Activated CD4-positive, alpha-beta T cell treated with anti-CD3 and anti-CD28 coated beads, Interleukin-2, Interleukin-6, amounts not matched to agents 100 ng/mL and 50 ng/mL, durations not matched to agents 16 hours and 8 hours (primary cell): ENCODE data around the gene PPIC.
"Not testable (repeated sequence)": the region's sequence is repeated elsewhere in the genome, so short reads cannot be mapped to it uniquely, and the experiment has no call there.

Experiments used
- DNase-seq: peaks from one replicate; pipeline ENCODE4 v3.0.0-alpha.2; 2020

Gene PPIC

DNA sequence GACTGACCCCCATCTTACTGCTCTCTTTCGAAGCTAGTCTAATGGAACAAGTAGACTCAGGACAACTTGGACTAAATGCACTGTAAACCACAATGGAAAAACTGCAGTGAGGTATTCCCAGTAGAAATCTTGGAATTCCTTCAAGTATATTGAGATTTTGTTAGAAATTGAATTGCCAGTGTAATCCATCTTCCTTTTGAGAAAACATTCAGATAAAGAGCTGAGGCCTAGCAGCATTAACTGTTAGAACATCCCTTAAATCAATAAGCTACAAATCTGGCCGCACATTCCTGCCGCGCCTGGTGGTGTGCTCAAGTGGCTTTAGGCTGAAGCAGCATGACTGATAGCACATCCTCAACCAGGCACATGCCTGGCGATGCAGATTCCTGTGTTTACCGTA is 29.3 kb downstream of the PPIC start:
- no peak for DNase-seq

- no peak for DNase-seq
Measured at GRCh38 chr5:123001808-123002207, 34.7 kb downstream of the PPIC start.

- DNase-seq, result no peak
Measured at GRCh38 chr5:123000731-123001130, 35.8 kb downstream of the PPIC start.

DNA sequence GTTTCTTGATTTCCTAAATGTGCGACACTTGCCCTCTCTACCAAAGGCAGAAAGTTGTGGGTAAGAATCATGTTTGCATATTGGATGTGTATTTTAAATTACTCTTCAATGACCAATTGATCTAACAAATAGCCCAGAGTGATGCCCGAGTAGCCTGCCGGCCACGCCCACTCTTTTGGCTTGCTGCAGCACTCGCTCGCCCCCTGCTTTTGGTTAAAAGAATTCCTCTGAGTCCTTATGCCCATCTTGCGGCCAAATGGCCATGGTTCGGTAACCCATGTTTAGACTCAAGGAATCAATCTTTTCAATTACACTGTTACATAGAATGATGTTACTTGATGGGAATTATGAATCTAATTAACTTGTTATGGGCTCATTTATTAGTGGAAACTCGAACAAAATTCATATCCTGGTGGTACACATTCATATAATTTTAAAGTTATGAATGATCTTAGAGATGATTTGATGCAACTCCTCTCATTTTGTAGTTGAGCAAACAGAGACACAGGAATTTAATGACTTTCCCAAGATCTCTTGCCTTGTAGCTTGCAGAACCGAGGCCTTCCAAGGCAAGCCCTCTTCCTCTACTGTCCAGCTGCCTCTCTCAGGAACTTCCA is 36.5 kb downstream of the PPIC start:
- peak; percentile 47 for DNase-seq

- no peak for DNase-seq
Measured at GRCh38 chr5:122997294-122997693, 39.2 kb downstream of the PPIC start.

DNA sequence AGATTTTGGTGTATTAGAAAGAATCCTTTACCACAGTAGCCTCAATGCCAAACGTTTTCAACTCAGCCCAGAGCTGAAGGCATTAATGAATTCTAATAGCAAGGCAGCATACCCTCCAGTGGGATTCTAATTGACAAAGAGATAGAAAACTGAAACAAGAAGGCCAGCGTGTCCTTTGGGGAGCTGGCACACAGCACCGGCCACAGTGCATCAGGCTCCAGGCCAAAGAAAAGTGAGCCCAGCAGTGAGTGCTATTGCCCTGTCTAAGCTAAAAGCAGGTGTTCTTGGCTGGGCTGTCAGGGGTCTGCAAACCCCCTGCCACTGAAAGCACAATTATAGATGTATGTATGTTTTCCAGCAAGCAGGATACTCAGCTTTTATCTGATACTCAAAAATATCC is 40.4 kb downstream of the PPIC start:
- no peak for DNase-seq

DNA sequence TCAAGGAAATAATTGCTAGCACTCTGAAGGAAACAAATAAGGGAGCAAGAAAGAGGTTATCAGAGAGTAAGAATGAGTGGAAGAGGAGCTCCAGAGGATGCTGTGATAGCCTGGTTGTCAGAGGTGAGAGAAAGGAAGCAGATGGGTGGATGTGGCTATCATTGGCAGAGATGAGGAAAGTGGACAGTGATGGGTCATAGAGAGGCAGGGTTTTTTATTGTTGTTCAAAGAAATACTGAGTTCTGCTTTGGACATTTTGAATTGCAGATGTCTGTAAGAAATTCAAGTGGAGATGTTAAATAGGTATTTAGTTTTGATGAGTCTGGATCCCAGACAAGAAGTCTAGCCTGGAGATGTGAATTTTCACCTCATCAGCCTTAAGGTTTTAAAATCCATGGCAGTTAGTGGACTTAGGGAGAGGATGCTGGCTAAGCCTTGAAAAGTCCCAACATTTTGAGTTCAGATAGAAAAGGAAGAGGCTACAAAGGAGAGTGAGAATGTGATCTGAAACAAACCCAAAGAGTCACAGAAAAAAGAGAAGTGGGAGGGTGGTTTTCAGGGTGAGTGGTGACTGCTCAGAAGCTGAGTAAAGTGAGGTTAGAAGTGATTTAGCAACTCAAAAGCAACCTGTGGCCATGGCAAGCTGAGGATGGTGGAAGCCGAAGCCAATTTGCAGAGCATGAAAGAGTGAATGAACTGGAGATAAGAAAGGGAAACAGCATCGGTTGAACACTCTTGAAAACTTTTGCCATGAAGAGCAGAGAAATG is 50.4 kb downstream of the PPIC start:
- peak; percentile 1 for DNase-seq

GRCh38 chr5:122985006-122985700 is 51.4 kb downstream of the PPIC start:
- no peak for DNase-seq

DNA sequence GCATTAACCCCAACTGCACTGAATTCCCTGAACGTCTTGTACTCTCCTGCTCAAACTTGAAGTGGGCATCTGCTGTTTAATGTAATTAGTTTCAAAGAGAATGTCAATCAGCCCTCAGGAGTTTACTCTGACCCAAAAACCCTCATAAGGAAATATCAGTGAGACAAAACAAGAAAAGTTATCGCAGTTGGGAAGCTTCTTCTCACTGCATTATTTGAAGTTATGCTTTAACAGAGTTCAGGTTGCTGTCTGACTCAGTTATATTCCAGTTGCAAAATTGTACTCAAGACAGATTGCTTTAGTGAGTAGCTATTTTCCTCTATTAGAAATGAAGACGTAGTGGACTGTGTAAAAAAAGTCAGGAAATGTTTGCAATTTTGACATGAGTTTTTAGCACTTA is 52.1 kb downstream of the PPIC start:
- no peak for DNase-seq

DNA sequence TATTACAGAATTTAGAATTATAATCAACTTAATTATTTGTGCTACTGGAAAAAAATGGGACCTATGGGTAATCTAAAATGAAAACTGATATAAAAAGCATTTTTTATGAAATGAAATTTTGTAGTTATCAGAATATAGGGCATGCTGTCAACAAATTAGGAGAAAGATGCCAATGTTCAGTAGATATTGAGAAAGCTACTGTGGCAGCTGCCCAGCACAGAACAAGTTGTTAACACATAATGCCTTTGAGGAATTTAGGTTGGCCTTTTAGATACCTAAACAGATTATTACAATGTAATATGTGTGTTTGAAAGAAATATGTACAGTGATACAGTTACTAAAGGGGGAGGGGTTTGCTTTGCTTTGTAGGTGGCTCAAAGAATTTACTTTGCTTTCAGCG is 54.1 kb downstream of the PPIC start:
- DNase-seq, result no peak

DNA sequence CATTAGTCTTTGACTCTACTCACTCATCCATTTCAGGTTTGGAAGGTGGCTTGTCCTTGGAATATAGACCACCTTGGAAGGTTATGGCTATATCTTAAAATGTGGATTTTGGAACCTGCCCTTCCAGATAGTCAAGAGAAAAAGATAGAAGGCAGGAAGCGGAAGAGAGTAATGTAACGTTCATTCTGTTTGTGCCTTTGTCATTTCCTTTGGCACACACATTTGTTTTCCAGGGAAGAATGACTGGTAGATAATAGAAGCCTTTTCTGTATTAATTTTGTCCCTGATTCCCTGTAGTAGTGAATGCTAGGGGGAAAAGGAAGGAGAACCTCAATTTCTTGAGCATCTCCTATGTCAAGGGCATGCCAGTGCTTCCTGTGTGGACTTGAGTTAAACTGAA is 54.7 kb downstream of the PPIC start:
- no peak for DNase-seq

GRCh38 chr5:122978644-122979297 is 57.8 kb downstream of the PPIC start:
- DNase-seq, result no peak

GRCh38 chr5:122978068-122978467 is 58.5 kb downstream of the PPIC start:
- DNase-seq, result no peak

GRCh38 chr5:122977319-122977718 is 59.2 kb downstream of the PPIC start:
- no peak for DNase-seq

GRCh38 chr5:122974251-122974650 is 62.3 kb downstream of the PPIC start:
- not testable (repeated sequence) for DNase-seq

DNA sequence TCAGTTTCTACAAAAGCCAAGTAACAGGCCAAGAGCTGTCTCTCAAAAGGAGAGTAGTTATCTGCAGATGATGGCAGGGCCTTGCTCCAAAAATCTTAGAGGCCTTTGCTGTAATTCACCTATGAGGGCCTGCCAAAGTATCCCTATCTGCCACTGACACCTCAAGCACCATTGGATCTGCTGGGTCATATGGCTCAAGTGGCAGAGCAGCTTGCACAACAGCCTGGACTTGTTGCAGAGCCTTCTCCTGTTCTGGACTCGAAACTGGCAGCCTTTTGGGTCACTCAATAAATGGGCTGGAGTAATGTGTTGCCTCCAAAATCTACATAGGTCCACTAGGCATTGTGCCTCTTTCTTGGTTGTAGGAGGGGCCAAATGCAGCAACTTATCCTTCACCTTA is 62.8 kb downstream of the PPIC start:
- DNase-seq, result not testable (repeated sequence)
